NCI-H82 (cell line): ENCODE measurements around the gene PI4K2A.
A peak's percentile ranks its signal among the peaks of the same experiment; 100 is the strongest.

Source experiments
- DNase-seq: peaks from one replicate; lab custom pipeline; 2025; lab: John Stamatoyannopoulos, UW

The PI4K2A gene

GRCh38 chr10:97640174-97640867, at the start of gene PI4K2A:
Gene PI4K2A, plus strand, starts transcription at chr10:97640671. Its CDS starts 72 bp downstream, at chr10:97640743.
- peak; percentile 99 for DNase-seq

GRCh38 chr10:97590748-97591495, 49.5 kb upstream of the PI4K2A start:
- DNase-seq, result peak; percentile 64

- no peak for DNase-seq
Observed at GRCh38 chr10:97593421-97593820, 47.0 kb upstream of the PI4K2A start.

GRCh38 chr10:97596101-97597082, 44.1 kb upstream of the PI4K2A start:
- DNase-seq, result no peak

GRCh38 chr10:97597778-97598177, 42.7 kb upstream of the PI4K2A start:
- no peak for DNase-seq

GRCh38 chr10:97598407-97599271, 41.8 kb upstream of the PI4K2A start:
- no peak for DNase-seq

- no peak for DNase-seq
Observed at GRCh38 chr10:97599272-97599619, 41.2 kb upstream of the PI4K2A start.

- no peak for DNase-seq
Observed at GRCh38 chr10:97600616-97601015, 39.9 kb upstream of the PI4K2A start.

GRCh38 chr10:97601268-97602215, 38.9 kb upstream of the PI4K2A start:
- DNase-seq, result no peak

GRCh38 chr10:97607095-97607636, 33.3 kb upstream of the PI4K2A start:
- DNase-seq, result no peak

- no peak for DNase-seq
Observed at GRCh38 chr10:97608991-97609561, 31.4 kb upstream of the PI4K2A start.

GRCh38 chr10:97611473-97611872, 29.0 kb upstream of the PI4K2A start:
- DNase-seq, result no peak

- peak; percentile 57 for DNase-seq
Observed at GRCh38 chr10:97612386-97612785, 28.1 kb upstream of the PI4K2A start.

GRCh38 chr10:97618285-97618684, 22.2 kb upstream of the PI4K2A start:
- no peak for DNase-seq

GRCh38 chr10:97618733-97619132, 21.7 kb upstream of the PI4K2A start:
- DNase-seq, result no peak

- no peak for DNase-seq
Observed at GRCh38 chr10:97623277-97623676, 17.2 kb upstream of the PI4K2A start.

GRCh38 chr10:97627731-97628130, 12.7 kb upstream of the PI4K2A start:
- DNase-seq, result no peak

- no peak for DNase-seq
Observed at GRCh38 chr10:97628228-97628627, 12.2 kb upstream of the PI4K2A start.

GRCh38 chr10:97629289-97629688, 11.2 kb upstream of the PI4K2A start:
- DNase-seq, result no peak

- no peak for DNase-seq
Observed at GRCh38 chr10:97631098-97631497, 9.4 kb upstream of the PI4K2A start.
